Measurements from ENCODE around the gene ZNF346. TPM values are rescaled to one million over a fixed set of nuclear protein-coding genes. Genes with fewer than 3 reads are reported as not detected.

The ZNF346 gene
- total and polyA plus RNA-seq, 2 experiments from 2014 or later = 13.8 to 21.4 TPM

DNA sequence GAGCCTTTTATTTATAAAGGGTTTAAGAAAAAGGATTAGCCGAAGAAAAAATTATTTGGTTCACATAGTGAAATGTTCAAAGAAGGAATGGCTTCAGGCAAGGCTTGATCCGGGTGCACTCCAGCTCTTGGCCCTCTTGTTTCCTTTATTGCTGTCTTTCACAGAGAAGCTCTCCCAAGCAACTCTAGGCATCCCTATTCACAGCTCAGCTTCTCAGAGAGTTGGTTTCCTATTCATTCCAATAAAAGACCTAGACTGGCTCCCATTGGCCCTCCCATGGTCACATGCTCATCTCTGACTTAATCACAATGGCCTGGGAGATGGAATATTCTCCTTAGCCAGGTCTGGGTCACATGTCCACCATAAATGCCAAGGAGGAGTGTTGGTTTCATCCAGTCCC is 54.8 kb downstream of the ZNF346 start:
- Histone ChIP-seq H2AFZ (no peak overlapping the region), H4K20me1 (ENCODE audit: insufficient read depth, poor library complexity, severe bottlenecking) (no peaks in the 10 kb centered on the region), H3K9me2 (replicated peaks; ENCODE audit: insufficient read depth) (no peaks in the 10 kb centered on the region), H3K27me3 (no peaks in the 10 kb centered on the region), H3K4me3 (no peak overlapping the region), H3K4me2 (no peak overlapping the region), H3K79me2 (no peaks in the 10 kb centered on the region), H3K27ac (no peak overlapping the region), H3K36me3 (replicated peaks; ENCODE audit: insufficient read depth, low read depth) (no peaks in the 10 kb centered on the region), H3K9me3 (ENCODE audit: low read depth) (no peaks in the 10 kb centered on the region), H3K4me1 (ENCODE audit: insufficient read depth) (peaks cover 4% of the 10 kb centered on the region)
- DNase-seq (ENCODE audit: low spot score) = no peak
- WGBS (ENCODE audit: low lambda C conversion rate, missing lambda C conversion rate) = 100% methylated on average over 2 of the region's 2 CpGs
- TF ChIP-seq EZH2phosphoT487 (IDR thresholded peaks at IDR 0.05; ENCODE audit: low read depth, severe bottlenecking, unreplicated experiment) (no peak), EZH2 (IDR thresholded peaks at IDR 0.05; ENCODE audit: borderline replicate concordance) (no peak)
- TF ChIP-seq, protein P1, sequence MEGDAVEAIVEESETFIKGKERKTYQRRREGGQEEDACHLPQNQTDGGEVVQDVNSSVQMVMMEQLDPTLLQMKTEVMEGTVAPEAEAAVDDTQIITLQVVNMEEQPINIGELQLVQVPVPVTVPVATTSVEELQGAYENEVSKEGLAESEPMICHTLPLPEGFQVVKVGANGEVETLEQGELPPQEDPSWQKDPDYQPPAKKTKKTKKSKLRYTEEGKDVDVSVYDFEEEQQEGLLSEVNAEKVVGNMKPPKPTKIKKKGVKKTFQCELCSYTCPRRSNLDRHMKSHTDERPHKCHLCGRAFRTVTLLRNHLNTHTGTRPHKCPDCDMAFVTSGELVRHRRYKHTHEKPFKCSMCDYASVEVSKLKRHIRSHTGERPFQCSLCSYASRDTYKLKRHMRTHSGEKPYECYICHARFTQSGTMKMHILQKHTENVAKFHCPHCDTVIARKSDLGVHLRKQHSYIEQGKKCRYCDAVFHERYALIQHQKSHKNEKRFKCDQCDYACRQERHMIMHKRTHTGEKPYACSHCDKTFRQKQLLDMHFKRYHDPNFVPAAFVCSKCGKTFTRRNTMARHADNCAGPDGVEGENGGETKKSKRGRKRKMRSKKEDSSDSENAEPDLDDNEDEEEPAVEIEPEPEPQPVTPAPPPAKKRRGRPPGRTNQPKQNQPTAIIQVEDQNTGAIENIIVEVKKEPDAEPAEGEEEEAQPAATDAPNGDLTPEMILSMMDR (IDR thresholded peaks at IDR 0.05; ENCODE audit: poor library complexity) = no peak

DNA sequence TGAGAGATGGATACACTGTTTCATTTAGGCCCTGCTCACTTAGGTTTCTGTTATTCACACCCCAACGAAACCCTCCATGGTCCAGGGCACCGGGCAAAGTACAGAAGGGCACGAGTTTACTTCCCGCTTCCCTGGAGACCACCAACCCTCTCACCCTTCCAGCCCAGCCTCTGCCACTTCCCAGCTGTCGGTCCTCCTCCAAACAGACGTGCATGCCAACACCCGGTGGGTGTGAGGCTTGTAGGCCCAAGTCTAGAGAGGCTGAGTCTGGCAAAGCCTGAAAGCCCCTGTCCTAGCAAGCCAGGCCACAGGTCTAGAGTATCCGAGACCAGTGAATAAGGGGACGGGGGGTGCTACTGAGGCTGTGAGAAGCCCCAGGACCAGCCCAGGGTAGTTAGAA is 57.1 kb downstream of the ZNF346 start:
- no peak overlapping the region for H3K4me3 ChIP-seq
- no peaks in the 10 kb centered on the region for H3K4me1 ChIP-seq (ENCODE audit: insufficient read depth)
- no peak overlapping the region for H3K4me2 ChIP-seq
- no peaks in the 10 kb centered on the region for H3K27me3 ChIP-seq
- H3K36me3 ChIP-seq (replicated peaks; ENCODE audit: insufficient read depth, low read depth) = no peaks in the 10 kb centered on the region
- no peak overlapping the region for H2AFZ ChIP-seq
- H3K79me2 ChIP-seq = no peaks in the 10 kb centered on the region
- WGBS (ENCODE audit: low lambda C conversion rate, missing lambda C conversion rate) = 84% methylated on average over 9 of the region's 9 CpGs
- no peak for DNase-seq (ENCODE audit: low spot score)
- no peak overlapping the region for H3K27ac ChIP-seq
- H3K9me3 ChIP-seq (ENCODE audit: low read depth) = no peaks in the 10 kb centered on the region
- TF ChIP-seq EZH2phosphoT487 (IDR thresholded peaks at IDR 0.05; ENCODE audit: low read depth, severe bottlenecking, unreplicated experiment) = no peak
- TF ChIP-seq, protein P1 (IDR thresholded peaks at IDR 0.05; ENCODE audit: poor library complexity) = no peak
- TF ChIP-seq EZH2 (IDR thresholded peaks at IDR 0.05; ENCODE audit: borderline replicate concordance) = no peak
- H3K9me2 ChIP-seq (replicated peaks; ENCODE audit: insufficient read depth) = no peaks in the 10 kb centered on the region
- H4K20me1 ChIP-seq (ENCODE audit: insufficient read depth, poor library complexity, severe bottlenecking) = no peaks in the 10 kb centered on the region

DNA sequence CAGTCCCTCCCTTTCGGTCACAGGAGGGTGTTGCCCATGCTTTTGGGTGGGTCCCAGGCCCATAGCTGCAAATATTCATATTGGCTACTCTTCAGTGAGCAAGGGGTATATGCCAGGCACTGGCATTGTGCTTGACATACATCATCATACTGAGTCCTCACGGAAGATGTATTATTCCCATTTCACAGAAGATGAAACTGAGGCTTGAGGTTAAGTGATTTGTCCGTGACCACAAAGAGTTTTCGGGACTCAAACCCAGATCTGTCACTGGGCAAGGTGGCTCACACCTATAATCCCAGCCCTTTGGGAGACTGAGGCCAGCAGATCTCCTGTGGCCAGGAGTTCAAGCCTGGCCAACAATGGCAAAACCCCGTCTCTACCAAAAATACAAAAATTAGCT is 57.8 kb downstream of the ZNF346 start:
- no peaks in the 10 kb centered on the region for H3K9me3 ChIP-seq (ENCODE audit: low read depth)
- H4K20me1 ChIP-seq (ENCODE audit: insufficient read depth, poor library complexity, severe bottlenecking) = no peaks in the 10 kb centered on the region
- H3K4me3 ChIP-seq = no peak overlapping the region
- H3K4me1 ChIP-seq (ENCODE audit: insufficient read depth) = no peaks in the 10 kb centered on the region
- H3K27me3 ChIP-seq = no peaks in the 10 kb centered on the region
- H3K9me2 ChIP-seq (replicated peaks; ENCODE audit: insufficient read depth) = no peaks in the 10 kb centered on the region
- H2AFZ ChIP-seq = no peak overlapping the region
- WGBS (ENCODE audit: low lambda C conversion rate, missing lambda C conversion rate) = 99% methylated on average over 5 of the region's 5 CpGs
- no peaks in the 10 kb centered on the region for H3K36me3 ChIP-seq (replicated peaks; ENCODE audit: insufficient read depth, low read depth)
- no peak for DNase-seq (ENCODE audit: low spot score)
- no peak overlapping the region for H3K27ac ChIP-seq
- no peak overlapping the region for H3K4me2 ChIP-seq
- TF ChIP-seq EZH2 (IDR thresholded peaks at IDR 0.05; ENCODE audit: borderline replicate concordance) (no peak), EZH2phosphoT487 (IDR thresholded peaks at IDR 0.05; ENCODE audit: low read depth, severe bottlenecking, unreplicated experiment) (no peak)
- TF ChIP-seq, protein P1 (IDR thresholded peaks at IDR 0.05; ENCODE audit: poor library complexity) = no peak
- no peaks in the 10 kb centered on the region for H3K79me2 ChIP-seq

DNA sequence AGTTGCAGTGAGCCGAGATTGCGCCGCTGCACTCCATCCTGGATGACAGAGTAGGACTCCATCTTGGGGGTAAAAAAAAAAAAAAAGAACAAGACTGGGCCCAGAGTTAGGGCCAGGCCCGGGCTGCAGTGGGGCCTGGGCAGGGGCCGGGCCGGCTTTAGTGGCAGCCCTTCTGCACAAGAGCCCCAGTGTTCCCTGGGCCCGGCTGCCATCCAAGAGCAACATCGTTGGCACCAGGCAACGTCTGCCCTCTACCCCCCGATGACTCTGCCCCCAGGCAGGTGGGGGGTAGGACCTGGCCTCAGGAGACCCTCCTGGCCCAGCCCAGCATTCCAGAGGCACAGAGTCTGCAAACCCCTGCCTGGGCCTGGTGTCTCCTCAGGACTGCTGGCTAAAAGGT is 59.4 kb downstream of the ZNF346 start:
- no peak overlapping the region for H3K4me3 ChIP-seq
- H3K4me2 ChIP-seq = no peak overlapping the region
- DNase-seq (ENCODE audit: low spot score) = no peak
- no peaks in the 10 kb centered on the region for H3K9me2 ChIP-seq (replicated peaks; ENCODE audit: insufficient read depth)
- 94% methylated on average over 9 of the region's 10 CpGs for WGBS (ENCODE audit: low lambda C conversion rate, missing lambda C conversion rate)
- H3K9me3 ChIP-seq (ENCODE audit: low read depth) = no peaks in the 10 kb centered on the region
- no peak overlapping the region for H2AFZ ChIP-seq
- H4K20me1 ChIP-seq (ENCODE audit: insufficient read depth, poor library complexity, severe bottlenecking) = no peaks in the 10 kb centered on the region
- no peaks in the 10 kb centered on the region for H3K79me2 ChIP-seq
- peaks cover 8% of the 10 kb centered on the region for H3K4me1 ChIP-seq (ENCODE audit: insufficient read depth)
- no peak overlapping the region for H3K27ac ChIP-seq
- no peaks in the 10 kb centered on the region for H3K36me3 ChIP-seq (replicated peaks; ENCODE audit: insufficient read depth, low read depth)
- TF ChIP-seq EZH2phosphoT487 (IDR thresholded peaks at IDR 0.05; ENCODE audit: low read depth, severe bottlenecking, unreplicated experiment) (no peak), EZH2 (IDR thresholded peaks at IDR 0.05; ENCODE audit: borderline replicate concordance) (no peak)
- TF ChIP-seq, protein P1 (IDR thresholded peaks at IDR 0.05; ENCODE audit: poor library complexity) = no peak
- no peaks in the 10 kb centered on the region for H3K27me3 ChIP-seq
